Measurements from ENCODE around the gene CST8.

GRCh38 chr20:23542801-23543200 lies 51.9 kb downstream of the CST8 start:
- TF ChIP-seq, protein P1, sequence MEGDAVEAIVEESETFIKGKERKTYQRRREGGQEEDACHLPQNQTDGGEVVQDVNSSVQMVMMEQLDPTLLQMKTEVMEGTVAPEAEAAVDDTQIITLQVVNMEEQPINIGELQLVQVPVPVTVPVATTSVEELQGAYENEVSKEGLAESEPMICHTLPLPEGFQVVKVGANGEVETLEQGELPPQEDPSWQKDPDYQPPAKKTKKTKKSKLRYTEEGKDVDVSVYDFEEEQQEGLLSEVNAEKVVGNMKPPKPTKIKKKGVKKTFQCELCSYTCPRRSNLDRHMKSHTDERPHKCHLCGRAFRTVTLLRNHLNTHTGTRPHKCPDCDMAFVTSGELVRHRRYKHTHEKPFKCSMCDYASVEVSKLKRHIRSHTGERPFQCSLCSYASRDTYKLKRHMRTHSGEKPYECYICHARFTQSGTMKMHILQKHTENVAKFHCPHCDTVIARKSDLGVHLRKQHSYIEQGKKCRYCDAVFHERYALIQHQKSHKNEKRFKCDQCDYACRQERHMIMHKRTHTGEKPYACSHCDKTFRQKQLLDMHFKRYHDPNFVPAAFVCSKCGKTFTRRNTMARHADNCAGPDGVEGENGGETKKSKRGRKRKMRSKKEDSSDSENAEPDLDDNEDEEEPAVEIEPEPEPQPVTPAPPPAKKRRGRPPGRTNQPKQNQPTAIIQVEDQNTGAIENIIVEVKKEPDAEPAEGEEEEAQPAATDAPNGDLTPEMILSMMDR (IDR thresholded peaks at IDR 0.05), result no peak
- TF ChIP-seq POLR2A (IDR thresholded peaks at IDR 0.05) (no peak), POLR2AphosphoS5 (IDR thresholded peaks at IDR 0.05) (no peak)
